Measurements from ENCODE around the gene PI16.

- TF ChIP-seq CTCF (IDR thresholded peaks at IDR 0.05): no peak
- TF ChIP-seq POLR2AphosphoS5 (IDR thresholded peaks at IDR 0.05; ENCODE audit: low read depth, low read length): no peak
- TF ChIP-seq TCF7L2 (IDR thresholded peaks at IDR 0.05; ENCODE audit: low read depth, low read length): no peak
Observed at GRCh38 chr6:36933519-36933918, 21.0 kb upstream of the PI16 start.

All from Panc1 (cell line).